ENCODE results near the gene DNAJC1. TPM values are rescaled to one million over a fixed set of nuclear protein-coding genes. Genes with fewer than 3 reads are reported as not detected.

DNAJC1 gene
- total RNA-seq, 1 donor = 25.8 TPM

DNA sequence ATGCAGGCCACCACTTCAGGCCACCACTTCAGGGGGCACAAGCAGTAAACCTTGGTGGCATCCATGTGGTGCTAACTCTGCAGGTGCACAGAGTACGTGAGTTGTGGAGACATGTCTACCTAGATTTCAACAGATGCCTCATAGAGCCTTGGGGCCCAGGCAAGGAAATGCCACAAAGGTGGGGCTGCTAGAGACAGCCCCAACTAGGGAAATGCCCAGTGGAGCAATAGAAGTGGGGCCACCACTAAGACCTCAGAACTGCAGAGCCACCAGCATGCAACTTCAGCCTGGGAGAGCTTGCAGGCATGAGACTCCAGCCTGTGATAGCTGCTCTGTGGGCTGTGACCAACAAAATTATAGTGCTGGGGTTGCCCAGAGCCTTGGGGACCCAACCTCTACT lies 107.6 kb downstream of the DNAJC1 start:
- DNase-seq (ENCODE audit: low read depth) = no peak
- H3K4me3 ChIP-seq (ENCODE audit: low read depth, low read length) = no peak overlapping the region
- TF ChIP-seq, protein P1, sequence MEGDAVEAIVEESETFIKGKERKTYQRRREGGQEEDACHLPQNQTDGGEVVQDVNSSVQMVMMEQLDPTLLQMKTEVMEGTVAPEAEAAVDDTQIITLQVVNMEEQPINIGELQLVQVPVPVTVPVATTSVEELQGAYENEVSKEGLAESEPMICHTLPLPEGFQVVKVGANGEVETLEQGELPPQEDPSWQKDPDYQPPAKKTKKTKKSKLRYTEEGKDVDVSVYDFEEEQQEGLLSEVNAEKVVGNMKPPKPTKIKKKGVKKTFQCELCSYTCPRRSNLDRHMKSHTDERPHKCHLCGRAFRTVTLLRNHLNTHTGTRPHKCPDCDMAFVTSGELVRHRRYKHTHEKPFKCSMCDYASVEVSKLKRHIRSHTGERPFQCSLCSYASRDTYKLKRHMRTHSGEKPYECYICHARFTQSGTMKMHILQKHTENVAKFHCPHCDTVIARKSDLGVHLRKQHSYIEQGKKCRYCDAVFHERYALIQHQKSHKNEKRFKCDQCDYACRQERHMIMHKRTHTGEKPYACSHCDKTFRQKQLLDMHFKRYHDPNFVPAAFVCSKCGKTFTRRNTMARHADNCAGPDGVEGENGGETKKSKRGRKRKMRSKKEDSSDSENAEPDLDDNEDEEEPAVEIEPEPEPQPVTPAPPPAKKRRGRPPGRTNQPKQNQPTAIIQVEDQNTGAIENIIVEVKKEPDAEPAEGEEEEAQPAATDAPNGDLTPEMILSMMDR (IDR thresholded peaks at IDR 0.05; ENCODE audit: insufficient read depth, low read length) = no peak

DNA sequence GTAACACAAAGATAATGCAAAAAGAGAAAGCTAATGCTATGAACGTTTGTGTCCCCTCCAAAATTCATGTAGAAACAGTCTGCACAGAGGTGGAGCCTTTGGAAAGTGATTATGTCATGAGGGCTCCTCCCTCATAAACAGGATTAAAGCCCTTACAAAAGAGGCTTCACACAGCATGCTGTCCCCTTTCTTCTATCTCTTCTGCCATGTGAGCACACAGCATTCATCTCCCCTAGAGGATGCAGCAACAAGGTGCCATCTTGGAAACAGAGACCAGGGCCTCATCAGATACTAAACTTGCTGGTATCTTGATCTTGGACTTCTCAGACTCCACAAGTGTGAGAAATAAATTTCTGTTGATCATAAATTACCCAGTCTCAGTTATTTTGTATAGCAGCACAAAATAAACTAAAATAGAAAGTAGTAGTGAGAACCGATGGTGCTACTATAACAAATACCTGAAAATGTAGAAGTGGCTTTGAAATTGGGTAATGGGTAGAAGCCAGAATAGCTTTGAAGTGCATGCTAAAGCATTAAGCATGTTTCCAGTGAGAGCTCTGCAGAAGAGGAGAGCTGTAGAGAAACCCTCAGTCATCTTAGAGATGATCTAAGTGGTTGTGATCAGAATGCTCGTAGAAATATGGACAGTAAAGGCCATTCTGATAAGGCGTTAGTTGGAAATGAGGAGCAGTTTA lies 108.7 kb downstream of the DNAJC1 start:
- no peak for DNase-seq (ENCODE audit: low read depth)
- TF ChIP-seq, protein P1 (IDR thresholded peaks at IDR 0.05; ENCODE audit: insufficient read depth, low read length) = no peak
- no peak overlapping the region for H3K4me3 ChIP-seq (ENCODE audit: low read depth, low read length)

DNA sequence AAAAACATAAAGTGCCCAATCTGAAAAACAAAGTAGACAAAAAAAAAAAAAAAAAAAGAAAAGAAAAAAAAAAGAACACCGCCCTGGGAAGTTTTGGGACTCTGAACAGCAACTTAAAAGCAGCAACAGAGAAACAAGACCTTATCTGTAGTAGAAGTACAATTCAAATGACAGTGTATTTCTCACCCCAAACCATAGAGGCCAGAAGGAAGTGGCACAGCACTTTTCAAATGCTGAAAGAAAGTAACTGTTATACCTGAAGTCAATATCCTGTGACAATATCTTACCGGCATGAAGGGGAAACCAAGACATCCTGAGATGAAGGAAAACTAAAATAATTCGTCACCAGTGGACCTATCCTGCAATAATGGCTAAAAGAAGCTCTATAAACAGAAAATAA lies 112.1 kb downstream of the DNAJC1 start:
- H3K4me3 ChIP-seq (ENCODE audit: low read depth, low read length) = no peak overlapping the region
- TF ChIP-seq, protein P1 (IDR thresholded peaks at IDR 0.05; ENCODE audit: insufficient read depth, low read length) = no peak
- DNase-seq (ENCODE audit: low read depth) = no peak

DNA sequence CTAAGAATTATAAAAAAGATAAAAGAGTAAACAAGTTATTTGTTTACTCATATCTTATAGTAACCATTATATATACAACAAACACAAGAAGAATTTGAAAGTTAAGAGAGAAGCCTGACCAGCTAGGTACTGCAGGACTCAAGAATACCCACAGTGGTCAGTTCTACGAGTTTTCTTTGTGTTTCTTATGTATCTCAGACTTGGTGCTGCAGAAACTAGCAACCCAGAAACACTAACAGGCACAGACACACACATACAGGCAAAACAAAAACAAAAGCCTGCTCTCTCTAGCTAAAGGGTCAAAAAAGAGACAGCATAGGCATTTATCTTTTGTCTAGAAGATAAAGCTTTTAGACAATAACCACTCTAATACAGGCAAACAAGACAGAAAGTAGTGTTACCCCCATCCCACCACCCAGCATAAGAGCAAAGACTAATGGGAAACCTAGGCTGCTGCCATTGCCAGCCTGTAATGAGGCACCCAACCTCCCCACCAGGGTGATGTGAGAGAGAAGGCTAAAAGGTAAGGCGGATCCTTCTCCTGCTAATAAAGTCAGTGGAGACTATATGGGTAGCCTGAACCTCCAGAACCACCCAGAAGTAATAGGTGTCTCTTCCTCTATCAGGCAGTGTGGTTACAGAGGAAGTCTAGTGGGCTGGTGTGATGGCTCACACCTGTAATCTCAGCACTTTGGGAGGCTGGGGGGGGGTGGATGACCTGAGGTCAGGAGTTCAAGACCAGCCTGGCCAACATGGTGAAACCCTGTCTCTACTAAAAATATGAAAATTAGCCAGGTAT lies 113.9 kb downstream of the DNAJC1 start:
- no peak overlapping the region for H3K4me3 ChIP-seq (ENCODE audit: low read depth, low read length)
- DNase-seq (ENCODE audit: low read depth) = no peak
- TF ChIP-seq, protein P1 (IDR thresholded peaks at IDR 0.05; ENCODE audit: insufficient read depth, low read length) = no peak

DNA sequence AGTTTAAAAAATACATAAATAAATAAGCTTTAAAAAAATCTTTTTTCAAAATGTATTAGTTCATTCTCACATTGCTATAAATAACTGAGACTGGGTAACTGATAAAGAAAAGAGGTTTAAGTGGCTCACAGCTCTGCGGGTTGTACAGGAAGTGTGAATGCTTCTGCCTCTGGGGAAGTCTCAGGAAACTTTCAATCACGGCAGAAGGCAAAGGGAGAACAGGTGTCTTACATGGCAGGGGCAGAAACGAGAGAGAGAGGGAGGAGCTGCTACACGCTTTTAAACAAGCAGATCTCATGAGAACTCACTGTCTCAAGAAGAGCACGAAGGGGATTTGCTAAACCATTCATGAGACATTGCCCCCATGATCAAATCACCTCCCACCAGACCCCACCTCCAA lies 114.6 kb downstream of the DNAJC1 start:
- TF ChIP-seq, protein P1 (IDR thresholded peaks at IDR 0.05; ENCODE audit: insufficient read depth, low read length) = no peak
- DNase-seq (ENCODE audit: low read depth) = no peak
- no peak overlapping the region for H3K4me3 ChIP-seq (ENCODE audit: low read depth, low read length)

DNA sequence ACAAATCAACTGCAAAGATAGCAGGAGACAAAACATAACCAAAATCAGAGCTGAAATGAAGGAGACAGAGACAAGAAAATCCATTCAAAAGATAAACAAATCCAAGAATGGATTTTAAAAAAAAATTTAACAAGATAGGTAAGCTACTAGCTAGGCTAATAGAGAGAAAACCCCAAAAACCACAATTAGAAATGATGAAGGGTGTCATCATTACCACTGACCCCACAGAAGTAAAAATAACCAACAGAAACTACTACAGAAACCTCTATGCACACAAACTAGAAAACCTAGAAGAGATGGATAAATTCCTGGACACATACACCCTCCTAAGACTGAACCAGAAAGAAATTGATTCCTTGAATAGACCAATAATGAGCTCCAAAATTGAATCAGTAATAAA lies 117.6 kb downstream of the DNAJC1 start:
- TF ChIP-seq, protein P1 (IDR thresholded peaks at IDR 0.05; ENCODE audit: insufficient read depth, low read length) = no peak
- no peak for DNase-seq (ENCODE audit: low read depth)
- H3K4me3 ChIP-seq (ENCODE audit: low read depth, low read length) = no peak overlapping the region

All from fibroblast of the aortic adventitia (primary cell).